HepG2 (cell line): ENCODE data around the gene CCDC9B. TPM values are rescaled to one million over a fixed set of nuclear protein-coding genes. Genes with fewer than 3 reads are reported as not detected.

Experiments used
- ATAC-seq: fragments of 200-7000 bp; cut with Tn5 transposase; 3 replicates; pipeline ENCODE4 v1.9.1; 2020; ENCODE audit warnings: mild to moderate bottlenecking, moderate library complexity
- BruUV-seq: library from RNA; stranded (reverse); fragments of 400-500 nt; replicated peaks from 2 replicates; lab custom pipeline; 2021; lab: Mats Ljungman, UMichigan
- CTCF ChIA-PET: fragments of 300-600 bp; formaldehyde crosslinking; extraction: SDS; loops from one replicate; lab custom pipeline; 2021; ENCODE audit warnings: low total read pairs, inconsistent platforms, low intra/inter-chr PET ratio; lab: Yijun Ruan, JAX
- POLR2A ChIA-PET: fragments of 350-600 bp; sonication (Branson Sonifier 250); formaldehyde crosslinking; loops from one replicate; lab custom pipeline; 2020; ENCODE audit warnings: antibody characterized with exemption, inconsistent platforms; lab: Yijun Ruan, JAX
- DNase-seq: peaks from one replicate; pipeline ENCODE4 v3.0.0-alpha.2; 2015; ENCODE audit warnings: low spot score
- FAIRE-seq: peaks from 3 replicates; lab custom pipeline; 2011; peaks lifted over from hg19 to GRCh38; lab: Jason Lieb, UNC
- H2AFZ ChIP-seq: one replicate; pipeline ENCODE4 v1.6.1; 2011; ENCODE audit warnings: low read length, inconsistent platforms
- H3K27ac ChIP-seq: fragments of 300-600 bp; 3 replicates; pipeline ENCODE4 v1.8.0; 2011; ENCODE audit warnings: mixed run types, mild to moderate bottlenecking, mixed read lengths, low read length, inconsistent platforms; ENCODE audit not compliant: insufficient read depth; ENCODE audit errors: extremely low read length
- H3K27me3 ChIP-seq, 2 experiments: fragments of 200-600 bp in 1 of 2; 2 replicates in 1 of 2; 3 replicates in 1 of 2; pipeline versions ENCODE4 v1.6.0 to v1.8.0; 2011; ENCODE audit warnings: low read length in 2 of 2, mild to moderate bottlenecking in 2 of 2, moderate library complexity in 2 of 2, inconsistent platforms in 1 of 2; ENCODE audit not compliant: insufficient read depth in 2 of 2, control insufficient read depth in 1 of 2
- H3K36me3 ChIP-seq, 2 experiments: fragments of 200-600 bp in 1 of 2; replicated peaks in 1 of 2; 2 replicates in 1 of 2; 3 replicates in 1 of 2; pipeline versions ENCODE4 v1.5.1 to v1.8.0; 2011; ENCODE audit warnings: low read length in 2 of 2, inconsistent platforms in 1 of 2; ENCODE audit not compliant: insufficient read depth in 2 of 2, control insufficient read depth in 1 of 2
- H3K4me1 ChIP-seq: 2 replicates; pipeline ENCODE4 v1.5.1; 2012; ENCODE audit warnings: low read length, inconsistent platforms; ENCODE audit not compliant: insufficient read depth
- H3K4me2 ChIP-seq: 2 replicates; pipeline ENCODE4 v1.6.0; 2011; ENCODE audit warnings: low read depth, low read length, inconsistent platforms
- H3K4me3 ChIP-seq, 3 experiments: fragments of 200-600 bp in 1 of 3; sonication (generic), shearing (Covaris generic) in 1 of 3; replicated peaks in 1 of 3; 2 replicates each; pipeline ENCODE4 v1.5.1; 2011 to 2016; ENCODE audit warnings: low read length in 3 of 3, inconsistent platforms in 2 of 3, low read depth in 2 of 3, mild to moderate bottlenecking in 2 of 3, control low read depth in 1 of 3, mixed read lengths in 1 of 3; ENCODE audit not compliant: insufficient read depth in 1 of 3
- H3K79me2 ChIP-seq: one replicate; pipeline ENCODE4 v1.6.1; 2011; ENCODE audit warnings: low read length, inconsistent platforms; ENCODE audit not compliant: insufficient read depth
- H3K9ac ChIP-seq: 2 replicates; pipeline ENCODE4 v1.6.0; 2011; ENCODE audit warnings: mild to moderate bottlenecking, low read depth, low read length, inconsistent platforms; ENCODE audit not compliant: insufficient read depth
- H3K9me3 ChIP-seq: 2 replicates; pipeline ENCODE4 v1.5.1; 2012; ENCODE audit warnings: mild to moderate bottlenecking, low read length
- H4K20me1 ChIP-seq: 2 replicates; pipeline ENCODE4 v1.6.0; 2011; ENCODE audit warnings: inconsistent platforms, mild to moderate bottlenecking, low read length, moderate library complexity; ENCODE audit not compliant: insufficient read depth
- AHR ChIP-seq: IDR thresholded peaks from 2 replicates; pipeline ENCODE4 v1.6.1; 2018; ENCODE audit warnings: missing genetic modification reagents, missing compliant biosample characterization
- ARNT ChIP-seq: fragments of 450-650 bp; IDR thresholded peaks from 2 replicates; pipeline ENCODE4 v1.6.1; 2017
- ARNTL ChIP-seq: sonication (generic); formaldehyde crosslinking; IDR thresholded peaks from 2 replicates; pipeline ENCODE4 v1.4.0; 2020; ENCODE audit warnings: mild to moderate bottlenecking, missing genetic modification reagents
- BCL6 ChIP-seq: IDR thresholded peaks from 2 replicates; pipeline ENCODE4 v1.6.1; 2016; ENCODE audit warnings: missing genetic modification reagents, missing compliant biosample characterization
- NFIB ChIP-seq: sonication (generic); formaldehyde crosslinking; IDR thresholded peaks from 2 replicates; pipeline ENCODE4 v1.9.0; 2021; ENCODE audit warnings: missing genetic modification reagents, mild to moderate bottlenecking, borderline replicate concordance
- NFYC ChIP-seq: IDR thresholded peaks from 2 replicates; pipeline ENCODE4 v1.6.1; 2016; ENCODE audit warnings: missing genetic modification reagents, missing compliant biosample characterization
- NR2F1 ChIP-seq, 2 experiments: fragments of 450-650 bp in 1 of 2; formaldehyde crosslinking in 1 of 2; IDR thresholded peaks; 2 replicates each; pipeline versions ENCODE4 v1.5.0 to v1.6.1; 2016 to 2020; ENCODE audit warnings: mild to moderate bottlenecking in 1 of 2, missing compliant biosample characterization in 1 of 2, missing genetic modification reagents in 1 of 2, moderate library complexity in 1 of 2
- POLR2A ChIP-seq, 2 experiments: IDR thresholded peaks; 2 replicates each; pipeline ENCODE4 v1.6.1; 2011; ENCODE audit warnings: low read depth in 2 of 2, low read length in 2 of 2, mild to moderate bottlenecking in 1 of 2, moderate library complexity in 1 of 2; ENCODE audit not compliant: insufficient read depth in 1 of 2
- SATB2 ChIP-seq: sonication (generic); formaldehyde crosslinking; IDR thresholded peaks from 2 replicates; pipeline ENCODE4 v1.5.0; 2020; ENCODE audit warnings: missing genetic modification reagents
- XRCC5 ChIP-seq: fragments of 200-400 bp; formaldehyde crosslinking; optimal IDR thresholded peaks from 2 replicates; pipeline ENCODE3; 2017; ENCODE audit warnings: mild to moderate bottlenecking, low read length
- ZBTB1 ChIP-seq: sonication (generic); formaldehyde crosslinking; IDR thresholded peaks from 2 replicates; pipeline ENCODE4 v1.4.0; 2020; ENCODE audit warnings: missing genetic modification reagents, borderline replicate concordance
- ZBTB42 ChIP-seq: sonication (generic); formaldehyde crosslinking; IDR thresholded peaks from 2 replicates; pipeline ENCODE4 v1.5.0; 2020; ENCODE audit warnings: mild to moderate bottlenecking, missing genetic modification reagents
- ZC3H4 ChIP-seq: sonication (generic); formaldehyde crosslinking; IDR thresholded peaks from 2 replicates; pipeline ENCODE4 v1.4.0; 2020; ENCODE audit warnings: missing genetic modification reagents, borderline replicate concordance
- ZNF263 ChIP-seq: sonication (generic); formaldehyde crosslinking; IDR thresholded peaks from 2 replicates; pipeline ENCODE4 v1.4.0; 2020; ENCODE audit warnings: missing genetic modification reagents
- ZNF564 ChIP-seq: sonication (generic); formaldehyde crosslinking; IDR thresholded peaks from 2 replicates; pipeline ENCODE4 v1.8.1; 2023; ENCODE audit warnings: mild to moderate bottlenecking, missing genetic modification reagents
- ZNF747 ChIP-seq: sonication (generic); formaldehyde crosslinking; IDR thresholded peaks from 2 replicates; pipeline ENCODE4 v1.8.1; 2023; ENCODE audit warnings: missing genetic modification reagents, mild to moderate bottlenecking, borderline replicate concordance
- WGBS: methylation state at CpG from one replicate; pipeline ENCODE4 v1.1.6; 2017; ENCODE audit warnings: low lambda C conversion rate; 5-methylcytosine and 5-hydroxymethylcytosine counted together
- in situ Hi-C: cut with HindIII; loops from 2 replicates; pipeline ENCODE4 v1.10.0; 2017; ENCODE audit warnings: low pct_unique_long_range_greater_than_20kb; ENCODE audit not compliant: extremely low pct_ligation_motif_present
- intact Hi-C: fragments of 100-400 bp; cut with micrococcal nuclease; formaldehyde crosslinking; loops from one replicate; pipeline ENCODE4 v1.10.0; 2022; ENCODE audit not compliant: unreplicated experiment
- polyA plus RNA-seq, 8 experiments: library from polyadenylated mRNA; depleted of rRNA in 3 of 8; stranded (reverse) in 7 of 8; unstranded in 1 of 8; fragments of >200 nt; fragmentation: Illumina TruSeq in 4 of 8; extraction: Trizol in 4 of 8; gene quantifications; 2 replicates each; pipeline versions ENCODE4 v1.2.1 to v1.2.3, GENCODE V29; 2011 to 2016; ENCODE audit warnings: low read depth in 4 of 8, missing spikeins in 1 of 8, mixed read lengths in 1 of 8; ENCODE audit not compliant: insufficient read depth in 1 of 8
- total RNA-seq, 5 experiments: library from RNA; depleted of rRNA; stranded (reverse); fragments of >200 nt; fragmentation: Illumina TruSeq; extraction: Trizol; gene quantifications; 2 replicates each; pipeline ENCODE4 v1.2.3, GENCODE V29; 2016; ENCODE audit warnings: low read depth in 1 of 5
- TF ChIP-seq, protein P1 (sequence below): IDR thresholded peaks from 2 replicates; pipeline ENCODE4 v1.6.1; 2016
- TF ChIP-seq, protein P2 (sequence below): sonication (generic); formaldehyde crosslinking; conservative IDR thresholded peaks from 2 replicates; pipeline ENCODE4 v1.4.0; 2020; ENCODE audit warnings: missing genetic modification reagents
- TF ChIP-seq, protein P3 (sequence below): fragments of 450-650 bp; IDR thresholded peaks from 2 replicates; pipeline ENCODE4 v1.6.1; 2017

CCDC9B gene
- total and polyA plus RNA-seq, 2 of the 13 experiments (the other 11 are each of a cell fraction or from before 2014, with no cell fraction given) = 0.98 to 1.6 TPM

DNA sequence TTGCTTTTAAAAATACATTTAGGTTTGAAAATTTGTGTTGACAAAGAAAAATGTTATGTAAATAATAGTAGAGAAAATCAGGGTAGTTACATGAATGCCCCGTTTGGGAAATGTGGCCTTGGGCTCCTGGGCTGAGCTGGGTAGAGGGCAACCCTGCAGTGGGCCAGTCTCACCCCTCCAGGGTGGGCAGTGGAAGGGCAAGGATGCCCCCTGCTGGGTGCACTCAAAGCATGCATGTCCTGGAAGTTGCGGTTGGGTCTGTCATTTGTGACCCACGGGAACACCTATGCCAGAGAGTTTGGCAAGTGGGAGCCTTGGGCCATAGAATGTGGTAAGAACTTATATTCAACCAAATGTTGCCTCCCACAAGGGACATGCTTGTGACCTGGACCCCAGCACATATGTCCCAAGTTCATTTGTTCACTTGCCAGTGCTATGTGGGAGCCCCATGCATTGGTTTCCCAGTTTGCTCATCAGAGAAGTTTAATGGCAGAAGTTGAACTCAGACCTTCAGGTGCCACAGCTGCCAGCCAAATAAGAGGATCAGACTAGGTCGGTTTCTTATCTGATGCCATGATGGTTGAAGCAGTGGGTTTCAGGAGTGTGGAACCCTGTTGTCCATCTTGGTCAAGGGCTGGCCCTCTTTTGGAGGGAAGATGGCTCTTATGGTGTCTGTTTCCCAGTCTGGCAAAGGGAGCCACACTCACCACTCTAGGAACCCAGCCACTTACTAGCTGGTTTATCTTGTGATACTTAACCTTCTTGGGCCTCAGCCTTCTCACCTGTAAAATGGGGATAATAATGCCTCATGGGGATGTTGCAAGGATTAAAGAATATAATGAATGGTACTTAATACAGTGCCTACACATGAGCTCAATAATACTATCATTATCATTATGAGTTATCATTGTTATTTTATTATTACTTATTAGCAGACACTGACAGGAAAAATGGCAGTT lies 30.5 kb downstream of the CCDC9B start:
- H3K9ac ChIP-seq = no peak overlapping the region
- ChIA-PET POLR2A (no interaction called here), CTCF (interaction anchor here (1.2 to 1.6 kb wide), 3 partner anchors 28 to 36 kb away, joined by 3 to 17 read pairs (median 6); partner anchors contain the start of gene ANKRD63)
- H3K27ac ChIP-seq = no peak overlapping the region
- FAIRE-seq (no peak), DNase-seq (peak; percentile 46), ATAC-seq (peak; percentile 76)
- BruUV-seq = no TSS peak
- 5% methylated on average over 4 of the region's 4 CpGs for WGBS
- no peaks in the 10 kb centered on the region for H3K4me1 ChIP-seq
- no peaks in the 10 kb centered on the region for H3K36me3 ChIP-seq
- H3K4me2 ChIP-seq = no peak overlapping the region
- peaks cover 2 to 63% of the 10 kb centered on the region in 2 experiments; a peak in 4 of 5 replicates for H3K27me3 ChIP-seq
- H3K4me3 ChIP-seq = no peak overlapping the region
- H3K9me3 ChIP-seq = no peaks in the 10 kb centered on the region
- no peak overlapping the region for H2AFZ ChIP-seq
- in situ Hi-C loops = loop anchor here (5.0 kb wide), 1 partner anchor 33 kb away; no protein-coding TSS in a partner anchor
- H4K20me1 ChIP-seq = no peaks in the 10 kb centered on the region
- intact Hi-C loops = loop anchor here (1.0 kb wide), 1 partner anchor 31 kb away; no protein-coding TSS in a partner anchor
- H3K79me2 ChIP-seq = no peaks in the 10 kb centered on the region
- TF ChIP-seq POLR2A (IDR thresholded peaks at IDR 0.05; ENCODE audit: insufficient read depth in 1 of 2, low read depth in 2 of 2, low read length in 2 of 2) (no peak), ZNF263 (CRISPR knock-in tag) (no peak), ZNF564 (CRISPR knock-in tag) (no peak), NR2F1 (CRISPR knock-in tag; IDR thresholded peaks at IDR 0.05) (no peak), AHR (CRISPR knock-in tag) (no peak), NFIB (CRISPR knock-in tag) (no peak), SATB2 (no peak), ZNF747 (CRISPR knock-in tag) (no peak), ZC3H4 (no peak), ARNT (no peak), XRCC5 (peak; percentile 51), ARNTL (CRISPR knock-in tag) (no peak), ZBTB1 (CRISPR knock-in tag) (no peak), NFYC (no peak), BCL6 (CRISPR knock-in tag) (no peak), ZBTB42 (CRISPR knock-in tag) (no peak)
- TF ChIP-seq, protein P1, sequence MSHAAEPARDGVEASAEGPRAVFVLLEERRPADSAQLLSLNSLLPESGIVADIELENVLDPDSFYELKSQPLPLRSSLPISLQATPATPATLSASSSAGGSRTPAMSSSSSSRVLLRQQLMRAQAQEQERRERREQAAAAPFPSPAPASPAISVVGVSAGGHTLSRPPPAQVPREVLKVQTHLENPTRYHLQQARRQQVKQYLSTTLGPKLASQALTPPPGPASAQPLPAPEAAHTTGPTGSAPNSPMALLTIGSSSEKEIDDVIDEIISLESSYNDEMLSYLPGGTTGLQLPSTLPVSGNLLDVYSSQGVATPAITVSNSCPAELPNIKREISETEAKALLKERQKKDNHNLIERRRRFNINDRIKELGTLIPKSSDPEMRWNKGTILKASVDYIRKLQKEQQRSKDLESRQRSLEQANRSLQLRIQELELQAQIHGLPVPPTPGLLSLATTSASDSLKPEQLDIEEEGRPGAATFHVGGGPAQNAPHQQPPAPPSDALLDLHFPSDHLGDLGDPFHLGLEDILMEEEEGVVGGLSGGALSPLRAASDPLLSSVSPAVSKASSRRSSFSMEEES (CRISPR knock-in tag) = no peak
- TF ChIP-seq, protein P2, sequence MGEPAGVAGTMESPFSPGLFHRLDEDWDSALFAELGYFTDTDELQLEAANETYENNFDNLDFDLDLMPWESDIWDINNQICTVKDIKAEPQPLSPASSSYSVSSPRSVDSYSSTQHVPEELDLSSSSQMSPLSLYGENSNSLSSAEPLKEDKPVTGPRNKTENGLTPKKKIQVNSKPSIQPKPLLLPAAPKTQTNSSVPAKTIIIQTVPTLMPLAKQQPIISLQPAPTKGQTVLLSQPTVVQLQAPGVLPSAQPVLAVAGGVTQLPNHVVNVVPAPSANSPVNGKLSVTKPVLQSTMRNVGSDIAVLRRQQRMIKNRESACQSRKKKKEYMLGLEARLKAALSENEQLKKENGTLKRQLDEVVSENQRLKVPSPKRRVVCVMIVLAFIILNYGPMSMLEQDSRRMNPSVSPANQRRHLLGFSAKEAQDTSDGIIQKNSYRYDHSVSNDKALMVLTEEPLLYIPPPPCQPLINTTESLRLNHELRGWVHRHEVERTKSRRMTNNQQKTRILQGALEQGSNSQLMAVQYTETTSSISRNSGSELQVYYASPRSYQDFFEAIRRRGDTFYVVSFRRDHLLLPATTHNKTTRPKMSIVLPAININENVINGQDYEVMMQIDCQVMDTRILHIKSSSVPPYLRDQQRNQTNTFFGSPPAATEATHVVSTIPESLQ (CRISPR knock-in tag) = no peak
- TF ChIP-seq, protein P3, sequence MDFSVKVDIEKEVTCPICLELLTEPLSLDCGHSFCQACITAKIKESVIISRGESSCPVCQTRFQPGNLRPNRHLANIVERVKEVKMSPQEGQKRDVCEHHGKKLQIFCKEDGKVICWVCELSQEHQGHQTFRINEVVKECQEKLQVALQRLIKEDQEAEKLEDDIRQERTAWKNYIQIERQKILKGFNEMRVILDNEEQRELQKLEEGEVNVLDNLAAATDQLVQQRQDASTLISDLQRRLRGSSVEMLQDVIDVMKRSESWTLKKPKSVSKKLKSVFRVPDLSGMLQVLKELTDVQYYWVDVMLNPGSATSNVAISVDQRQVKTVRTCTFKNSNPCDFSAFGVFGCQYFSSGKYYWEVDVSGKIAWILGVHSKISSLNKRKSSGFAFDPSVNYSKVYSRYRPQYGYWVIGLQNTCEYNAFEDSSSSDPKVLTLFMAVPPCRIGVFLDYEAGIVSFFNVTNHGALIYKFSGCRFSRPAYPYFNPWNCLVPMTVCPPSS = no peak
